ENCODE measurements around the gene DCAF8.

The DCAF8 gene

GRCh38 chr1:160261556-160261892 is 825 bp downstream of the DCAF8 start:
- peak; percentile 75 for DNase-seq

- no peak for DNase-seq
Observed at GRCh38 chr1:160260406-160261382, 1.7 kb downstream of the DCAF8 start.

DNA sequence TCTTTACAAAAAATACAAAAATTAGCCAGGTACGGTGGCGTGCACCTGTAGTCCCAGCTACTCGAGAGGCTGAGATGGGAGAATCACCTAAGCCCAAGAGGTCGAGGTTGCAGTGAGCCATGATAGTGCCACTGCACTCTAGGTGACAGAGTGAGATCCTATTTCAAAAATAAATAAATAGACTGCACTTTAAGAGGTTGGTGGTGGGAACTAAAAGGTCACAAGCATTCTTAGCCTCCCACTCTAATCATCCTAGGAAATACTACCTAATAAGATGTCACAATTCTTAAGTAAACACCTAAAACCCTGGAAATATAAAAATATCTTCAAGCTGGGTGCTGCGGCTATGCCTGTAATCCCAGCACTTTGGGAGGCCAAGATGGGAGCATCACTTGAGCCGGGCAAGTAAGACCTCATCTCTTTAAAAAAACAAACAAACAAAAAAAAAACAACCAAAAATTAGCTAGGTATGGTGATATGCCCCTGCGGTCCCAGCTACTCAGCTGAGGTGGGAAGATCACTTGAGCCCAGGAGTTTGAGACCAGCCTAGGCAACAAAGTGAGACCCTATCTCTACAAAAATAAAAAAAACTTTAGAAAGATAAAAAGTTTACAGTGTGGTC is 4.1 kb downstream of the DCAF8 start:
- DNase-seq: no peak

GRCh38 chr1:160257411-160258015 is 4.8 kb downstream of the DCAF8 start:
- DNase-seq: no peak

DNA sequence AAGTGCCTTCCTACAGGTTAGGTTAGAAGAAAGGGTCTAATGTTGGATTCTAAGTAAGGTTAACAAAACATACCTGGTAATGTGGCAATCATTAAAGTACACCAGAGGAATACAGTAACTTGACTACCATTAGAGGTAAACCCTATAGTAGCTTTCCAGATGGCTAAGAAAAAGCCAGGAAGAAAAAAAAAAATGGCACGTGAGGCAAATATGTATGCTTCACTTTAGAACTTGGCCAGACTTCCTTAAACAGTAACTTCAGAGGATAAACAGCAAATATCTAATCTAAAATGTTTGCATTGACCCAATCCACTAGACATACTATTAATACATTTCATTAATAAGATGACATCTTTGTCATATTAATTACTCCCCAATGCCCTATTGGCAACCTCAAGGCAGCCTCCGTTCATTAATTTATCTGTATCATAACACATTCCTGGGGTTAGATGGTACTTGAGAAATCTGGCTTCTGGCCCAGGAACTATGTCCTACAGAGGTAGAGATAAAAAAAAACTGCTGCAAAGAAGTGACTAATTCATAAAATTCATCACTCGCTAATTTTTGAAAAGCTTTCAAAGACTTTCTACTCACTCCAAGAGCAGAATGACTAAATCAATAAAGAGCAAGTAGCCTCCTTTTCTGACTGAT is 5.8 kb downstream of the DCAF8 start:
- DNase-seq: no peak

- DNase-seq: no peak
Observed at GRCh38 chr1:160255781-160256300, 6.5 kb downstream of the DCAF8 start.

DNA sequence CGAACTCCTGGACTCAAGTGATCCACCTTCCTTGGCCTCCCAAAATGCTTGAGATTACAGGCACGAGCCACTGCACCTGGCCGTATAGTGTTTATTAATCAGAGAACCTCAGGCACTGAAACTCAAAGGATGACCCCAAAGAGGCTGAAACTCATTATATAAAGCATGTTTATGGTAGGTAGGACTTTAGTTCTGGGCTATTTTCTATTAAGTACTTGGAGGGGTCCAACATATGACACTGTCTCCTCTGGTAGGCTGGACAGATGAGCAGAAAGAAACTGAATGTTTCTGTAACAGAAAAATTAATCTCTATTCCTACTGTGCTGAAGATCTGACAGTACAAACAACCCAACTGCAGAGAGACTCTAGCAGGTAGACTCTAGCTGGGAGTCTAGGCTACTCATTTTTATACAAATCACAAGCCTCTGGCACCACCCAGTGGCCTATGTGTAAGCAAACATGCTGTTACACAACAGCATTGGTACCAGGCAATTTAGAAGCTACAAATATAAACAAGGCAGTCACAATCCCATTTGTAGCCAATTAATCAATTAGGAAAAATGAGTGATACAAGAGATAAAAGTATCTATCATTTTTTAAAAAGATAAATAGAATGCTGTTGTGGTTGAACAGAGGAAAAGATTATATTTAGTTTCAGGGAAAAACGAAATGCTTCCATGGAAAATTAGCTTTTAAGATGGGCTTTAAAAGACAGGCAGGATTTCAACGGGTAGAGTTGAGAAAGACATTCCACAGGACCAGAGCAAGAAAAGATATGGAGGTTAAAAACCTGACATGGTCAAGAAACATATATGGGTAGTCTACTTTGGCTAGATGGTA is 10.4 kb downstream of the DCAF8 start:
- peak; percentile 61 for DNase-seq

DNA sequence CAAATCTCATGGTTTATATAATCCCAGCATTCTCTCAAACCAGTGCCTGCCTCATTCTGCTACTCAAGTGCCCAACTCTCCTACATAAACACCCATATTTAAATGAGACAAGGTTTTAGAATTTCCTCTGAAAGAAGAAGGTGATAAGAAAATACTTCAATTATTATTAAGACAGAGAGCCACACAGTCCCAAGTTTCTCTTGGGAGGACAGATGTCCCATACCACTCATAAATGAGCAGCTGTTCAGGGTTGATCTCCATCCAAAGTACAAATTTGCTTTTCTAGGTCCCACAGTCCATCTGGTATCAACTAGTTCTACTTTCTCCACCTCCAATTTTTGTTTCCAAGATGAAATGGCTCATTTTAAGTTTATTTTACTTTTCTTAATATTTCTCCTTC is 11.3 kb downstream of the DCAF8 start:
- no peak for DNase-seq

GRCh38 chr1:160247053-160247452 is 15.3 kb downstream of the DCAF8 start:
- DNase-seq: no peak

- DNase-seq: no peak
Observed at GRCh38 chr1:160245434-160245833, 16.9 kb downstream of the DCAF8 start.

GRCh38 chr1:160244209-160244608 is 18.1 kb downstream of the DCAF8 start:
- DNase-seq: no peak

DNA sequence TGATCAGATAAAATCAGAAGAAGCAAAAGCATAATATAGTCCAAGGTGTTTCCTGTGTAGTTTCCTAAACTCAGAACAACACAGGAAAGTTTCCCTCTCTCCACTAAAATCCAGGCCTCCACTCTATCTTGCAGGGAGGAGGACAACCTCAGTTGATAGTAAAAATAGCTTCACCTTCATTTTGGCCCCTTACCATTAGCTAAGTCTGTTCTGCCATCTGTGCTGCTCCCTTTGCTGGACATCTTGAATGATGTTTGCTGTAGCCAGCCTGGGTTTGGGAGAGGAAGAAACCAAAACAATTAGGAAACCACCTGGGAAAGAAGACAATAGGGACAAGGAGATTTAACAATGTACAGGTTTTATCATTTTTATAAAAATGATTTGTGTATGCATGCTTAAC is 18.6 kb downstream of the DCAF8 start:
- DNase-seq: no peak

- no peak for DNase-seq
Observed at GRCh38 chr1:160239582-160240299, 22.6 kb downstream of the DCAF8 start.

DNA sequence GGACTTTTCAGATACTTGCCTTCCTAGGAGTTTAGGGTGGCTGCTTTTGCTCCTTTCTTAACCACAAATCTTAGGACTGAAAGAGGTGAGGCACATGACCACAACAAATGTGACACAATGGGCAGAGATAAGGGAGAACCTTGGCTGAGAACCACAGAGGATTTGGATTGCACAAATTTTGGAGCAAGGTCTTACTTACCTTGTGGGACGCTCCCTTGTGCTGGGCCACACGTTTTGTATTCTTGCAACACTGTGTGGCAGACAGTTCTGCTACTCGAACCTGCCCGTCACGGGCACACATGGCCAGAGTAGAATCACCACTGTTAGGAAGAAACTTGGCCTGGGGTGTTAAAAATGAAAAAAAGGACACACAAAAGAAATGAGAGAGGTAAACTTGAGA is 23.9 kb downstream of the DCAF8 start:
- DNase-seq: no peak

GRCh38 chr1:160237558-160237957 is 24.8 kb downstream of the DCAF8 start:
- DNase-seq: no peak

DNA sequence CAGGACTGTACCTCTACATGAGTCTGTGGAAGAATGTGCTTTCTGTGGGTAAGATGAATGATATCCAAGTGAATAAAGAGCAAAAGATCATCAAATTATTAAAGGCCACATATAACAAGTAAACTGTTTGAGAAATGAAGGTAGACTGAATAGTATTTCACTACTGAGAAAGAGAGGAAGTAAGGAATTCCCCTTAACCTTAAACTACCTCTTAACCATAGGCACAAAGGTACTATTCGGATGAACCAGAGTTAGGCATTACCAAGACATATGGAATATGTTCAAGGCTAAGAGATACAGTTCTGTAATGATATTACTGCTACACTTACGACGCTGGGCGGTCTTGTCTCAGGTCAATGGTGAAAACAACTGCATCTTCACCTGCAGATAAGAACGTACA is 25.5 kb downstream of the DCAF8 start:
- no peak for DNase-seq

- DNase-seq: no peak
Observed at GRCh38 chr1:160232911-160233310, 29.4 kb downstream of the DCAF8 start.

DNA sequence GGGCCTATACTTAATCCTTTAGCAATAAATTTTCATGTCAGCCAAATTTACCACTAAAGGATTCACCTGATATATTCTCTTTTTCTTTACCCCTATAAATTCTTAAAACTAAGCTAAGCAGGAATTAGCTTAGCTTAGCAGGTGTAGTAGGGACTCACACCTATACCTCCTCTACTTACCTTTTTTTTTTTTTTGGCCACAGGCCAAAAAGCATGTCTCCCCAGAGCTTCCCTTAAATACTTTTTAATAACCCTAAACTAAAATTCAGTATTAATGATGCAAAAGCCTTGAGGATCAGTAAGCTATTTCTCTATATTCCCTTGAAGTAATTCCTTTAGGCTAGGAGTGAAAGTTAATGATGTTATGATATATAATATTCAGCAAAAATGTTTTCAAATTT is 33.9 kb downstream of the DCAF8 start:
- no peak for DNase-seq

DNA sequence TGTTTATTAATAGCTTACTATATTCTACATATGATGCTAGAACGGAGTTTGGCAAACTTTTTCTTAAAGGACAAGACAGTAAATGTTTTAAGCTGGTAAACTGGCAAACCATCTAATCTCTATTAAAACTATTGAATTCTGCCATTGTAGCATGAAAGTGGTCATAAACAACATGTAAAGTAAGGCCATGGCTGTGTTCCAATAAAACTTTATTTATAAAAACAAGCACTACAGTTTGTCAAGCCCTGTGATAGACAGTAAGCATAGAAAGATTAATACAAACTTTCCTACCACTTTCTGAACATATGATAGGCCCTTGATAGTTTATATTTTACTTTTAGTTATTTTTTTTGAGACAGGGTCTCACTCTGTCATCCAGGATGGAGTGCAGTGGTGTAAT is 34.8 kb downstream of the DCAF8 start:
- DNase-seq: no peak

DNA sequence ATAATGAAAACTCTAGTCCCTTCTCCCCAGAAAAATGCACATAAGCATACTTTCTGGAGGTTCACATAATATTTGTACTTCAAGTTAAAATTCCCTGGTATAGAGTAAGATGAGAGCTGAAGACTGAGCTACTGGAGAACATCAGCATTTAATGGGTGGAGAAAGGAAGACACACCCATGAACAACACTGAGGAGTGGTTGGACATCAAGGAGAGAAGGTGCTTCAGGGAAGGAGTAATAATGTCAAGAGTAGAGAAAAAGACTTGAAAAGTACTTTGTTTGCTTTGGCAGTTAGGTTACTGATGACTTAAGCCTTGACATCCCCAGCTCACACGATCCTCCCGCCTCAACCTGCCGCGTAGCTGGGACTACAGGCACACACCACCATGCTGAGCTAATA is 35.3 kb downstream of the DCAF8 start:
- no peak for DNase-seq

- DNase-seq: no peak
Observed at GRCh38 chr1:160226623-160227022, 35.7 kb downstream of the DCAF8 start.

DNA sequence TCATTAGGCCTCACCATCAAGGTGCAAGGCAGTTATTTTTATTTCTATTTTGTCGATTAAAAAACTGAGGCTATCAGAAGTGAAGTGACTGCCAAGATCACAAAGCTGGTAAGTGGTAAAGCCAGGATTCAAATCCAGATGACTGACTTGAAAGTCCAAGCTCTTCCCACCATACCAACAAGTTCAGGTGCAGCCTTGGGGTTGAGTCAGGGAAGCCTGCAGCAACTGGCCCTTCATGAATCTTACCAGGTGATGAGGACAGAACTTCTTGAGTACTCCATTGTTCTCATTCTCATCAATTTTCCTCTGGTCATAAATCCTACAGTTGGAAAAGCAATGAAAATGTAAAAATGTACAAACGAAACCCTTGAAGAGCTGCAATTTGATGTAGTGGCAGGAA is 37.0 kb downstream of the DCAF8 start:
- no peak for DNase-seq
